BJ (cell line): Measurements from ENCODE around the gene UGT1A8. TPM values are rescaled to one million over a fixed set of nuclear protein-coding genes. Genes with fewer than 3 reads are reported as not detected.
"Not testable (repeated sequence)": the region's sequence is repeated elsewhere in the genome, so short reads cannot be mapped to it uniquely, and the experiment has no call there.

Experiments used
- CTCF ChIA-PET: fragments of 350-600 bp; formaldehyde crosslinking; extraction: SDS; loops from one replicate; lab custom pipeline; 2021; ENCODE audit warnings: antibody characterized with exemption, inconsistent platforms; lab: Yijun Ruan, JAX
- POLR2A ChIA-PET: fragments of 300-600 bp; sonication (Branson Sonifier 250); formaldehyde crosslinking; extraction: SDS; loops from one replicate; lab custom pipeline; 2021; ENCODE audit warnings: antibody characterized with exemption; lab: Charles Lee
- DNase-seq: peaks from one replicate; pipeline ENCODE4 v3.0.0-alpha.2; 2011; ENCODE audit warnings: low read depth
- H3K27me3 ChIP-seq: 2 replicates; pipeline ENCODE4 v1.6.0; 2011; ENCODE audit warnings: low read length; ENCODE audit not compliant: control insufficient read depth, insufficient read depth
- H3K36me3 ChIP-seq: 2 replicates; pipeline ENCODE4 v1.5.1; 2011; ENCODE audit warnings: low read length; ENCODE audit not compliant: control insufficient read depth, insufficient read depth
- H3K4me3 ChIP-seq: 2 replicates; pipeline ENCODE4 v1.5.1; 2011; ENCODE audit warnings: low read depth, mild to moderate bottlenecking, control low read depth, low read length
- CTCF ChIP-seq: IDR thresholded peaks from 2 replicates; pipeline ENCODE4 v1.5.1; 2011; ENCODE audit warnings: low read depth, mild to moderate bottlenecking, control low read depth, inconsistent platforms, low read length, moderate library complexity; ENCODE audit not compliant: insufficient read depth
- polyA plus RNA-seq: library from polyadenylated mRNA; depleted of rRNA; stranded (reverse); fragments of >200 nt; gene quantifications from 2 replicates; pipeline ENCODE4 v1.2.3, GENCODE V29; 2011

Gene UGT1A8
- polyA plus RNA-seq, 1 experiment: not detected

GRCh38 chr2:233743464-233744259 is 126.2 kb downstream of the UGT1A8 start:
- Histone ChIP-seq H3K27me3 (no peaks in the 10 kb centered on the region), H3K4me3 (no peak overlapping the region), H3K36me3 (no peaks in the 10 kb centered on the region)
- TF ChIP-seq CTCF: no peak
- no peak for DNase-seq
- CTCF ChIA-PET: no interaction called here
- POLR2A ChIA-PET: no interaction called here

GRCh38 chr2:233745073-233745755 is 127.8 kb downstream of the UGT1A8 start:
- TF ChIP-seq CTCF: no peak
- H3K36me3 ChIP-seq: no peaks in the 10 kb centered on the region
- no peak overlapping the region for H3K4me3 ChIP-seq
- CTCF ChIA-PET: no interaction called here
- DNase-seq: no peak
- POLR2A ChIA-PET: no interaction called here
- no peaks in the 10 kb centered on the region for H3K27me3 ChIP-seq

GRCh38 chr2:233745838-233746237 is 128.4 kb downstream of the UGT1A8 start:
- H3K36me3 ChIP-seq, H3K27me3 ChIP-seq, H3K4me3 ChIP-seq, DNase-seq, CTCF ChIA-PET, POLR2A ChIA-PET: not testable (repeated sequence)

GRCh38 chr2:233746475-233747282 is 129.2 kb downstream of the UGT1A8 start:
- Histone ChIP-seq H3K4me3 (no peak overlapping the region), H3K36me3 (no peaks in the 10 kb centered on the region), H3K27me3 (no peaks in the 10 kb centered on the region)
- ChIA-PET POLR2A (no interaction called here), CTCF (no interaction called here)
- no peak for DNase-seq
- TF ChIP-seq CTCF: no peak

GRCh38 chr2:233747283-233747544 is 129.8 kb downstream of the UGT1A8 start:
- no peak for DNase-seq
- no peaks in the 10 kb centered on the region for H3K36me3 ChIP-seq
- POLR2A ChIA-PET: no interaction called here
- no peak overlapping the region for H3K4me3 ChIP-seq
- TF ChIP-seq CTCF: no peak
- no peaks in the 10 kb centered on the region for H3K27me3 ChIP-seq
- CTCF ChIA-PET: no interaction called here

GRCh38 chr2:233750689-233751088 is 133.3 kb downstream of the UGT1A8 start:
- H3K36me3 ChIP-seq, POLR2A ChIA-PET, DNase-seq, H3K4me3 ChIP-seq, H3K27me3 ChIP-seq, CTCF ChIA-PET: not testable (repeated sequence)

GRCh38 chr2:233751212-233752009 is 134.0 kb downstream of the UGT1A8 start:
- H3K36me3 ChIP-seq, H3K27me3 ChIP-seq, H3K4me3 ChIP-seq, DNase-seq, POLR2A ChIA-PET, CTCF ChIA-PET: not testable (repeated sequence)
